Lung (tissue), 12 donors: ENCODE measurements around the gene TMEM238. TPM values are rescaled to one million over a fixed set of nuclear protein-coding genes. Genes with fewer than 3 reads are reported as not detected.

Source experiments
- ATAC-seq: fragments of 200-7000 bp; cut with Tn5 transposase; one replicate; pipeline ENCODE4 v1.9.1; 2020; ENCODE audit warnings: moderate number of reproducible peaks; ENCODE audit not compliant: insufficient read depth, low FRiP score
- DNase-seq, 3 donors: peaks; one replicate each; pipeline ENCODE4 v3.0.0-alpha.2; 2013 to 2017
- H3K27ac ChIP-seq, 2 donors: one replicate each; pipeline ENCODE4 v1.5.1; 2013; ENCODE audit warnings: mild to moderate bottlenecking in 2 of 2, moderate library complexity in 2 of 2, control low read depth in 1 of 2, inconsistent platforms in 1 of 2, low read depth in 1 of 2, low read length in 1 of 2
- H3K27me3 ChIP-seq, 3 donors: one replicate each; pipeline ENCODE4 v1.5.1; 2013; ENCODE audit warnings: low read length in 2 of 3; ENCODE audit not compliant: control insufficient read depth in 3 of 3, insufficient read depth in 3 of 3
- H3K36me3 ChIP-seq, 4 donors: one replicate each; pipeline ENCODE4 v1.5.1; 2013; ENCODE audit warnings: low read length in 4 of 4, mild to moderate bottlenecking in 1 of 4, moderate library complexity in 1 of 4; ENCODE audit not compliant: control insufficient read depth in 4 of 4, insufficient read depth in 4 of 4
- H3K4me1 ChIP-seq, 5 donors: one replicate each; pipeline ENCODE4 v1.5.1; 2013; ENCODE audit warnings: low read length in 5 of 5, mild to moderate bottlenecking in 2 of 5, moderate library complexity in 1 of 5; ENCODE audit not compliant: control insufficient read depth in 5 of 5, insufficient read depth in 5 of 5
- H3K4me3 ChIP-seq: one replicate; pipeline ENCODE4 v1.5.1; 2013; ENCODE audit warnings: mild to moderate bottlenecking, control low read depth, moderate library complexity
- H3K9ac ChIP-seq, 2 donors: one replicate each; pipeline ENCODE4 v1.5.1; 2013; ENCODE audit warnings: low read length in 2 of 2, control low read depth in 1 of 2; ENCODE audit not compliant: insufficient read depth in 1 of 2
- H3K9me3 ChIP-seq, 4 donors: one replicate each; pipeline ENCODE4 v1.5.1; 2013; ENCODE audit warnings: low read length in 3 of 4, mild to moderate bottlenecking in 1 of 4, moderate library complexity in 1 of 4; ENCODE audit not compliant: control insufficient read depth in 4 of 4, insufficient read depth in 3 of 4
- CTCF ChIP-seq: IDR thresholded peaks from 2 replicates; pipeline ENCODE4 v1.5.1; 2012; ENCODE audit warnings: mild to moderate bottlenecking; ENCODE audit errors: control extremely low read depth, extremely low read depth
- WGBS, 2 donors: extraction: QIAGEN DNeasy Blood & Tissue Kit; methylation state at CpG; one replicate each; pipeline ENCODE4 v1.1.7; 2013; 5-methylcytosine and 5-hydroxymethylcytosine counted together
- polyA plus RNA-seq, 2 donors: library from polyadenylated mRNA; stranded (reverse); fragments of 200-250 nt; gene quantifications; one replicate each; pipeline ENCODE4 v1.2.1, GENCODE V29; 2013
- total RNA-seq, 2 donors: library from RNA; depleted of rRNA in 1 of 2; stranded (reverse); fragments of >200 nt in 1 of 2; gene quantifications; one replicate each; pipeline ENCODE4 v1.2.1, GENCODE V29; 2014 to 2021
- donor health status: control.
- donor health status: control.
- donor health status: Bipolar disorder and iron deficiency.
- donor health status: healthy.
- donor health status: DM: yes; HTN: yes; CAD: no.

TMEM238 gene
- total and polyA plus RNA-seq, 4 donors = 0.43 to 31.0 (median 0.82) TPM

- H3K27ac ChIP-seq = no peak within 1 kb of the TSS
- ATAC-seq (no peak), DNase-seq (no peak)
- WGBS, 2 donors = 3% methylated on average over 24 to 41 of the region's 43 CpGs
- H3K4me1 ChIP-seq = peaks cover 0 to 11% (median 3%) of the 10 kb centered on the region in 5 donors
- H3K9me3 ChIP-seq = peaks cover 0 to 3% (median 0%) of the 10 kb centered on the region in 4 donors
- H3K27me3 ChIP-seq = peaks cover 0 to 45% (median 26%) of the 10 kb centered on the region in 3 donors
- no peak for TF ChIP-seq CTCF
- no peaks in the 10 kb centered on the region for H3K36me3 ChIP-seq
- no peak within 1 kb of the TSS for H3K4me3 ChIP-seq
- H3K9ac ChIP-seq = peak within 1 kb of the TSS in 1 of 2 donors; percentile 5
Measured at GRCh38 chr19:55354698-55355212, 29.3 kb downstream of the TMEM238 start, which contains the start of gene COX6B2. Gene COX6B2 (minus strand): TSS chr19:55354719. CDS start chr19:55354521, 198 bp downstream.

GRCh38 chr19:55353803-55354697, 30.0 kb downstream of the TMEM238 start:
- H3K4me3 ChIP-seq = no peak overlapping the region
- 1 to 2% methylated on average over 64 to 72 of the region's 72 CpGs for WGBS, 2 donors

GRCh38 chr19:55353356-55353802, 30.7 kb downstream of the TMEM238 start:
- DNase-seq = no peak
- 3% methylated on average over 22 to 24 of the region's 24 CpGs for WGBS, 2 donors

More at GRCh38 chr19:55353803-55354697, 30.0 kb downstream of the TMEM238 start:
- Histone ChIP-seq H3K9ac (peak overlapping the region in 1 of 2 donors; percentile 5), H3K9me3 (peaks cover 0 to 3% (median 0%) of the 10 kb centered on the region in 4 donors), H3K27ac (no peak overlapping the region), H3K27me3 (peaks cover 0 to 45% (median 26%) of the 10 kb centered on the region in 3 donors), H3K36me3 (no peaks in the 10 kb centered on the region), H3K4me1 (peaks cover 0 to 11% (median 3%) of the 10 kb centered on the region in 5 donors)
- peak; percentile 39 for ATAC-seq
- peak in 2 of 3 donors; percentile 59 to 68 for DNase-seq
- no peak for TF ChIP-seq CTCF

More at GRCh38 chr19:55353356-55353802, 30.7 kb downstream of the TMEM238 start:
- H3K9ac ChIP-seq = peak overlapping the region in 1 of 2 donors; percentile 5
- TF ChIP-seq CTCF = no peak
- H3K27me3 ChIP-seq = peaks cover 0 to 45% (median 26%) of the 10 kb centered on the region in 3 donors
- H3K4me1 ChIP-seq = peaks cover 0 to 11% (median 3%) of the 10 kb centered on the region in 5 donors
- no peak overlapping the region for H3K4me3 ChIP-seq
- H3K27ac ChIP-seq = no peak overlapping the region
- ATAC-seq = no peak
- peaks cover 0 to 3% (median 0%) of the 10 kb centered on the region in 4 donors for H3K9me3 ChIP-seq
- H3K36me3 ChIP-seq = no peaks in the 10 kb centered on the region
